Astrocyte of the cerebellum (primary cell): Measurements from ENCODE around the gene S100A2.
A peak's percentile ranks its signal among the peaks of the same experiment; 100 is the strongest.

Source experiments
- DNase-seq: peaks from one replicate; pipeline ENCODE4 v3.0.0-alpha.2; 2011; ENCODE audit warnings: low read depth
- H3K4me3 ChIP-seq: 2 replicates; pipeline ENCODE4 v1.5.1; 2011; ENCODE audit warnings: mild to moderate bottlenecking, low read depth, low read length, moderate library complexity
- in situ Hi-C: cut with HindIII; loops from 2 replicates; pipeline ENCODE4 v1.10.0; 2017; ENCODE audit warnings: low sequenced_read_pairs
- TF ChIP-seq, protein P1 (sequence below): IDR thresholded peaks from 2 replicates; pipeline ENCODE4 v1.5.1; 2012; ENCODE audit warnings: low read length, low read depth, moderate library complexity, mild to moderate bottlenecking; ENCODE audit errors: missing control alignments

Gene S100A2

DNA sequence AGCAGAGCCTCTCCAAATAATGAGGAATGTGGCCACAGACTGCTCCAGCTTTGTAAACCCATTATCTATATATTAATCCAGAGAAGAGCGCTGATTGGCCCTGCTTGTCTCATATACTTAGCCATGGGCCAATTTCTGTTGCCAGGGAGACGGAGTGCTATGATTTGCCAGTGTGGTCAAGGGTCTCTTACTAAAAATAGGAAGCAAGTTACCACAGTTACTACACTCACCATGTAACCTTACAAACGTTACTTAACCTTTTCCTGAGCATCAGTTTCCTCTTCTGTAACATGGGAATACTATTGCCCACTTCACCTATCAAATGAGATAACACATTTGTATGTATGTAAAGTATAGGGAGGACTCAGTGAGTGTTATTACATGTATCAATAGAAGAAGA is 7.7 kb upstream of the S100A2 start:
- DNase-seq, result no peak
- no peak overlapping the region for H3K4me3 ChIP-seq
- in situ Hi-C loops, result no loop called here
- TF ChIP-seq, protein P1, sequence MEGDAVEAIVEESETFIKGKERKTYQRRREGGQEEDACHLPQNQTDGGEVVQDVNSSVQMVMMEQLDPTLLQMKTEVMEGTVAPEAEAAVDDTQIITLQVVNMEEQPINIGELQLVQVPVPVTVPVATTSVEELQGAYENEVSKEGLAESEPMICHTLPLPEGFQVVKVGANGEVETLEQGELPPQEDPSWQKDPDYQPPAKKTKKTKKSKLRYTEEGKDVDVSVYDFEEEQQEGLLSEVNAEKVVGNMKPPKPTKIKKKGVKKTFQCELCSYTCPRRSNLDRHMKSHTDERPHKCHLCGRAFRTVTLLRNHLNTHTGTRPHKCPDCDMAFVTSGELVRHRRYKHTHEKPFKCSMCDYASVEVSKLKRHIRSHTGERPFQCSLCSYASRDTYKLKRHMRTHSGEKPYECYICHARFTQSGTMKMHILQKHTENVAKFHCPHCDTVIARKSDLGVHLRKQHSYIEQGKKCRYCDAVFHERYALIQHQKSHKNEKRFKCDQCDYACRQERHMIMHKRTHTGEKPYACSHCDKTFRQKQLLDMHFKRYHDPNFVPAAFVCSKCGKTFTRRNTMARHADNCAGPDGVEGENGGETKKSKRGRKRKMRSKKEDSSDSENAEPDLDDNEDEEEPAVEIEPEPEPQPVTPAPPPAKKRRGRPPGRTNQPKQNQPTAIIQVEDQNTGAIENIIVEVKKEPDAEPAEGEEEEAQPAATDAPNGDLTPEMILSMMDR, result no peak

- in situ Hi-C loops, result no loop called here
- no peak overlapping the region for H3K4me3 ChIP-seq
- TF ChIP-seq, protein P1, result peak; percentile 92
- DNase-seq, result peak; percentile 48
These were observed 6.9 kb upstream of the S100A2 start for GRCh38 chr1:153572569-153573015.

DNA sequence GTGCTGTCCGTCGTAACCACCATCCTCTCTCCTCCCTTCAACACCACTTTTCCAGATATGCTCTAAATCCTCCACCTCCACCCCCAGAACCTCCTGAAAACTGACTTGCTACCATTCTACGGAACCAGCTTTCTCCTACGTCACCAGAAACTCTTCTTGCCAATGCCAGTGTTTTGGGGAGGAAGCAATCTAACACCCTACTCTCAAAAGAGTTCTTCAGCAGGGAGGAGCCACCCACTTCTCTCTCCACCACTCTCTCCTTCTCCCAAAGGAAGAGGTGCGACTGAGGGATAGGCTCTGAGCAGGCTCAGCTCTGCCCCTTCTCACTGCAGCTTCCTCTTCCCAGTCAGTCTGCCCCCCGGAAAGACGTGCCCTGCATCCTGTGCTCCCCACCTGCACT is 6.1 kb upstream of the S100A2 start:
- H3K4me3 ChIP-seq, result no peak overlapping the region
- TF ChIP-seq, protein P1, result no peak
- no peak for DNase-seq
- in situ Hi-C loops, result no loop called here

- in situ Hi-C loops, result no loop called here
- DNase-seq, result no peak
- no peak overlapping the region for H3K4me3 ChIP-seq
- TF ChIP-seq, protein P1, result no peak
These were observed 5.2 kb upstream of the S100A2 start for GRCh38 chr1:153570874-153571273.

GRCh38 chr1:153569465-153569864 is 3.8 kb upstream of the S100A2 start:
- TF ChIP-seq, protein P1, result no peak
- in situ Hi-C loops, result no loop called here
- no peak overlapping the region for H3K4me3 ChIP-seq
- DNase-seq, result no peak

- TF ChIP-seq, protein P1, result peak; percentile 98
- no peak overlapping the region for H3K4me3 ChIP-seq
- peak; percentile 73 for DNase-seq
- in situ Hi-C loops, result no loop called here
These were observed 2.9 kb upstream of the S100A2 start for GRCh38 chr1:153568367-153569099.
